Neural crest cell (in vitro differentiated cells): ENCODE results near the gene TUSC2. TPM values are rescaled to one million over a fixed set of nuclear protein-coding genes. Genes with fewer than 3 reads are reported as not detected.

Source experiments
- DNase-seq: peaks from one replicate; pipeline ENCODE4 v3.0.0; 2021; ENCODE audit warnings: low read depth, mixed read lengths, low spot score
- H3K27ac Mint-ChIP-seq: one replicate; pipeline ENCODE4 v1.8.0; 2021; ENCODE audit warnings: mild to moderate bottlenecking, mixed read lengths; ENCODE audit not compliant: unreplicated experiment
- H3K27me3 Mint-ChIP-seq: 2 replicates; pipeline ENCODE4 v1.8.0; 2021; ENCODE audit warnings: low read depth, mild to moderate bottlenecking, mixed read lengths
- H3K36me3 Mint-ChIP-seq: 2 replicates; pipeline ENCODE4 v1.8.0; 2021; ENCODE audit warnings: low read depth, mild to moderate bottlenecking, mixed read lengths
- H3K4me1 Mint-ChIP-seq: 2 replicates; pipeline ENCODE4 v1.8.0; 2021; ENCODE audit warnings: mixed read lengths
- H3K4me3 Mint-ChIP-seq: one replicate; pipeline ENCODE4 v1.8.0; 2021; ENCODE audit warnings: mild to moderate bottlenecking, mixed read lengths
- H3K9me3 Mint-ChIP-seq: 2 replicates; pipeline ENCODE4 v1.8.0; 2021; ENCODE audit warnings: mixed read lengths
- total RNA-seq: library from RNA; stranded (reverse); gene quantifications from 2 replicates; pipeline ENCODE4 v1.2.1, GENCODE V29; 2021
- TF ChIP-seq, protein P1 (sequence below): fragments of 200-600 bp; sonication (generic); conservative IDR thresholded peaks from 2 replicates; pipeline ENCODE4 v1.5.0; 2021; ENCODE audit warnings: antibody characterized with exemption, mild to moderate bottlenecking

Gene TUSC2
- total RNA-seq, 1 donor from 2014 or later = 35.5 TPM

DNA sequence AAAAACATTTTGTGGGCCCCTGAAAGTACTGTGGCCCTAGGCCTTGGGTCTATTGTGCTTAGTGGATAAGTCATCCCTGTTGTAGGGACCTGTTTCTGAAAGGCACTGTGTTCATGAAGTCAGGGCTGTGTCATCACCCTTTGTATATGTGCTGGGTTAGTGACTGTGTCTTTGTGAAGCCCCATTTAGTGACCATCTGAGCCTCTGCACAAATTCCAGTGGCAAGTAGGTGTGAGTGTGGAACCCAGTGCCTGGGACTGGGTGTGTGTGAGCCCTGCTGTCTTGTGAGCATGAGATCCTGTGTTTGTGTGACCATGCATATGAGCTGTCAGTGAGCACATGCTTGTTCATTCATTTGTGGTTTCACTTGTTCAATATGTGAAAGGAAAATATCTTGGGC is 23.4 kb downstream of the TUSC2 start:
- no peak overlapping the region for H3K27ac Mint-ChIP-seq
- TF ChIP-seq, protein P1, sequence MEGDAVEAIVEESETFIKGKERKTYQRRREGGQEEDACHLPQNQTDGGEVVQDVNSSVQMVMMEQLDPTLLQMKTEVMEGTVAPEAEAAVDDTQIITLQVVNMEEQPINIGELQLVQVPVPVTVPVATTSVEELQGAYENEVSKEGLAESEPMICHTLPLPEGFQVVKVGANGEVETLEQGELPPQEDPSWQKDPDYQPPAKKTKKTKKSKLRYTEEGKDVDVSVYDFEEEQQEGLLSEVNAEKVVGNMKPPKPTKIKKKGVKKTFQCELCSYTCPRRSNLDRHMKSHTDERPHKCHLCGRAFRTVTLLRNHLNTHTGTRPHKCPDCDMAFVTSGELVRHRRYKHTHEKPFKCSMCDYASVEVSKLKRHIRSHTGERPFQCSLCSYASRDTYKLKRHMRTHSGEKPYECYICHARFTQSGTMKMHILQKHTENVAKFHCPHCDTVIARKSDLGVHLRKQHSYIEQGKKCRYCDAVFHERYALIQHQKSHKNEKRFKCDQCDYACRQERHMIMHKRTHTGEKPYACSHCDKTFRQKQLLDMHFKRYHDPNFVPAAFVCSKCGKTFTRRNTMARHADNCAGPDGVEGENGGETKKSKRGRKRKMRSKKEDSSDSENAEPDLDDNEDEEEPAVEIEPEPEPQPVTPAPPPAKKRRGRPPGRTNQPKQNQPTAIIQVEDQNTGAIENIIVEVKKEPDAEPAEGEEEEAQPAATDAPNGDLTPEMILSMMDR = no peak
- no peaks in the 10 kb centered on the region for H3K27me3 Mint-ChIP-seq
- H3K4me3 Mint-ChIP-seq = peak overlapping the region; percentile 72
- peaks cover 17% of the 10 kb centered on the region for H3K4me1 Mint-ChIP-seq
- H3K36me3 Mint-ChIP-seq = peaks cover 7% of the 10 kb centered on the region
- H3K9me3 Mint-ChIP-seq = no peaks in the 10 kb centered on the region
- no peak for DNase-seq

DNA sequence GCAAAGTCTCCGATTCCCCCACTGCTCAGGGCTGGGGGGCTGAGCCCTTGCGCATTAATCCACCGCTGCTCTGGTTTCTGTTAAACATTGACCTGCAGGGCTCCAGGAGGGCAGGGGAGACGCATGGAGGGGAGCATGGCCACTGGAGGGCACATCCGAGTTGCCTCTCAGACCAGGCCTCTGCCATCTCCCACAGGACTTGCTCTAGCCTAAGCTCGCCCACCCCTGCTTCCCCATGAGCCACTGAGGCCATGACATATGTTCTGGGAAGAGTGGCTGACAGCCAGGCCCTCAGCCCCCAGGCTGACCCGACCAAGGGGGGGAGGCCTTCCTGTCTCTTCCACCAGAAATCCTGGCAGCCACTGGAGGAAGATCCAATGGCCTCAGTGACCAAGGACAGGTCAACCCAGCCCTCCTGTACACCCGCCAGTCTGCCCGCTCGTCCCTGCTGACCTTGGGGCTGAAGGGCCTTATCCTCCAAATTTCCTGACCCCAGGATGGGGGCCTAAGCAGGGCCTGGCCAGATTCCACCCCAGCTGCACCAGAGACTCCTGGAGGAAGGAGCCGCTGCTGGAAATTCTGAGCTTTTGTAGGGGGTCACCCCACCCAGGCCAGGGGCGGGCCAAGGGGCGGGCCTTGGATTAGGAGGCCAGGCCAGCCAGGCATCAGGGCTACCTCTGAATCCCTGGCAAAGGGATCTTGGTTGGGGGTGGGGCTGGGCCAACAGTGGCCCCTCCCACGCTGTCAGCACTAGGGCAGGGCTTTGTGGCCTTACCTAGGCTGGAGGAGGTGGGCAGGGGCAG is 24.8 kb downstream of the TUSC2 start, which contains the start of gene HYAL1:
Gene HYAL1, minus strand, starts transcription at position 562 of the 803 bp plus-strand sequence. CDS start 618 bp downstream, outside the sequence.
- TF ChIP-seq, protein P1 = no peak
- H3K27ac Mint-ChIP-seq = no peak within 1 kb of the TSS

DNA sequence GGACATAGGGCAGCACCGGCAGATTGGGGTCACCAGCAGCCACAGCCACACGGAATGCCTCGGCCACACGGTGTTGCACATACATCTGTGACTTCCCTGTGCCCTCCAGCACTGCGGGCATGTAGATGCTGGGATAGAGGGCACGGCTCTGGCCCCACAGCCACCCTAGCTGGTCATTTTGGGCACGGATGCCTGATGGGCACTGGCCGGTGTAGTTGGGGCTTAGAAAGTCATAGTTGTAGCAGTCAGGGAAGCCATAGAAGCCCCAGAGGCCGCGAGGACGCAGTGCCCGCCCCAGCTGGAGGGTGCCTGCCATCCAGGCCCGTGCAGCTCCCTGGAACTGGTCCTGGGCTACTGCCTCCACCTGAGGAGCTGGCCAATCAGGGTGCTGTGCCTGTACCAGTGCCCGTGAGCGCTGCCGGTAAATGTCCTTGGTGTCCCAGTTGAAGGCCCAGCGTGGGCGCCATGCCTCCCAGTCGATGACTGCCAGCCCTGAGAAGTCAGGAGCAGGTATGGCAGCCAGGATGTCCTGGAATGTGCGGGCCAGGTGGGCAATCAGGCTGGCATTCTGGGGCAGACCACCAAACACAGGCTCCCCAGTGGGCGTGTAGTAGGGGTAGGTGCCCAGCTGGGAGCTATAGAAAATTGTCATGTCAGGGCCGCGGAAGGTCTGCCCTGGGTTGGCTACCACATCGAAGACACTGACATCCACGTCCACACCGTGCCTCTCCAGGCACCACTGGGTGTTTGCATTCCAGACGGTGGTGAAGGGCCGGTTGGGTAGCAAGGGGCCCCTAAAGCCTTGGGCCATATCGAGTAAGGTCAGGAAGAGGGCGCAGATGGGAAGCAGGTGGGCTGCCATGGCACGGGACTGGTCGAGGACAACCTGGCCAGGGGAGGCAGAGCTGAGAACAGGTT is 25.7 kb downstream of the TUSC2 start:
- no peaks in the 10 kb centered on the region for H3K9me3 Mint-ChIP-seq
- no peak for DNase-seq
- H3K27me3 Mint-ChIP-seq = peaks cover 6% of the 10 kb centered on the region
- no peak overlapping the region for H3K27ac Mint-ChIP-seq
- H3K4me3 Mint-ChIP-seq = peak overlapping the region; percentile 70
- no peaks in the 10 kb centered on the region for H3K36me3 Mint-ChIP-seq
- H3K4me1 Mint-ChIP-seq = peaks cover 29% of the 10 kb centered on the region
- TF ChIP-seq, protein P1 = no peak

More for the DNA sequence above, 24.8 kb downstream of the TUSC2 start, which contains the start of gene HYAL1:
- H3K36me3 Mint-ChIP-seq = no peaks in the 10 kb centered on the region
- no peaks in the 10 kb centered on the region for H3K9me3 Mint-ChIP-seq
- DNase-seq = no peak
- peaks cover 26% of the 10 kb centered on the region for H3K4me1 Mint-ChIP-seq
- peak within 1 kb of the TSS; percentile 54 for H3K4me3 Mint-ChIP-seq
- H3K27me3 Mint-ChIP-seq = peaks cover 6% of the 10 kb centered on the region

DNA sequence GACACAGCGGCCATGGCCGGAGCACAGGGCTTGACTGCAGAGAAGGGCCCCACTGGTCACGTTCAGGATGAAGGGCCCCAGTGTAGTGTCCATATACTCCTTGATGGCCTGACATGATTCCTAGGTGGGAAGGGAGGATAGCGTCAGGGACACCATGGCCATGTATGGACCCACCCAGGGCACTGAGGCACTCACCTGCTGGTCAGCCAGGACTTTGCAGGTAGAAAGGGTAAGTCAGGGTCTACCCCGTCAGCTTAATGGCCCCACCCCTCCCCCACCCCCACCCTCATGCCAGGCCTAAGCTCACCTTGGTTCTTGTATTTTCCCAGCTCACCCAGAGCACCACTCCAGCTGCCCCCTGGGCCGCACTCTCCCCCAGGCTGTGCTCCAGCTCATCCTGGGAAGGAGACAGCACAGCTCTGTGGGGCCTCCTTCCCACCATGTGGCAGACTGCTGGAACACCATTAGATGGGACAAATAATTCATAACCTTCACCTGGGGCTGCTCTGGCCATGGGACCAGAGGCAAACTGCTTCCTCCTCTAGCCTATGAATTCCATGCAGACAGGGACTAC is 27.3 kb downstream of the TUSC2 start:
- TF ChIP-seq, protein P1 = no peak
- Mint-ChIP-seq H3K27me3 (peaks cover 6% of the 10 kb centered on the region), H3K4me1 (peaks cover 29% of the 10 kb centered on the region), H3K4me3 (peak overlapping the region; percentile 98), H3K27ac (no peak overlapping the region), H3K36me3 (no peaks in the 10 kb centered on the region), H3K9me3 (no peaks in the 10 kb centered on the region)
- no peak for DNase-seq
